Mesendoderm (in vitro differentiated cells): ENCODE data around the gene SMKR1. TPM values are rescaled to one million over a fixed set of nuclear protein-coding genes. Genes with fewer than 3 reads are reported as not detected.

ENCODE experiments used
- DNase-seq: peaks from one replicate; pipeline ENCODE4 v3.0.0; 2013
- H2AK5ac ChIP-seq: 2 replicates; pipeline ENCODE4 v1.6.1; 2013; ENCODE audit warnings: low read length, inconsistent platforms
- H2BK120ac ChIP-seq: 2 replicates; pipeline ENCODE4 v1.6.1; 2013; ENCODE audit warnings: low read depth, mild to moderate bottlenecking, low read length, moderate library complexity, mixed read lengths
- H2BK15ac ChIP-seq: replicated peaks from 2 replicates; pipeline ENCODE4 v1.6.1; 2013; ENCODE audit warnings: low read depth, mild to moderate bottlenecking, moderate library complexity
- H2BK5ac ChIP-seq: 2 replicates; pipeline ENCODE4 v1.6.1; 2013; ENCODE audit warnings: low read length, inconsistent platforms
- H3K18ac ChIP-seq: 2 replicates; pipeline ENCODE4 v1.6.1; 2013; ENCODE audit warnings: mild to moderate bottlenecking, low read length, mixed read lengths
- H3K23ac ChIP-seq: one replicate; pipeline ENCODE4 v1.6.1; 2013; ENCODE audit warnings: low read length
- H3K27ac ChIP-seq: 2 replicates; pipeline ENCODE4 v1.5.1; 2013; ENCODE audit warnings: low read depth, mild to moderate bottlenecking, inconsistent platforms, low read length, moderate library complexity
- H3K27me3 ChIP-seq: 2 replicates; pipeline ENCODE4 v1.6.1; 2013; ENCODE audit warnings: low read length, control low read depth, mild to moderate bottlenecking, inconsistent platforms; ENCODE audit not compliant: insufficient read depth, poor library complexity
- H3K36me3 ChIP-seq: 2 replicates; pipeline ENCODE4 v1.6.1; 2013; ENCODE audit warnings: low read length, inconsistent platforms; ENCODE audit not compliant: control insufficient read depth, insufficient read depth
- H3K4ac ChIP-seq: one replicate; pipeline ENCODE4 v1.6.1; 2013; ENCODE audit warnings: low read depth, mild to moderate bottlenecking, low read length, moderate library complexity
- H3K4me1 ChIP-seq: 2 replicates; pipeline ENCODE4 v1.6.1; 2013; ENCODE audit warnings: low read depth, low read length, inconsistent platforms; ENCODE audit not compliant: control insufficient read depth
- H3K4me2 ChIP-seq: 2 replicates; pipeline ENCODE4 v1.6.1; 2013; ENCODE audit warnings: low read length
- H3K4me3 ChIP-seq: 2 replicates; pipeline ENCODE4 v1.5.1; 2013; ENCODE audit warnings: mild to moderate bottlenecking, low read length
- H3K56ac ChIP-seq: one replicate; pipeline ENCODE4 v1.6.1; 2013; ENCODE audit warnings: low read length
- H3K79me1 ChIP-seq: 2 replicates; pipeline ENCODE4 v1.6.1; 2013; ENCODE audit warnings: low read length, inconsistent platforms
- H3K79me2 ChIP-seq: 2 replicates; pipeline ENCODE4 v1.6.1; 2013; ENCODE audit warnings: mild to moderate bottlenecking, low read length; ENCODE audit not compliant: control insufficient read depth, insufficient read depth
- H3K9ac ChIP-seq: 2 replicates; pipeline ENCODE4 v1.6.1; 2013; ENCODE audit warnings: low read length, inconsistent platforms
- H4K5ac ChIP-seq: one replicate; pipeline ENCODE4 v1.6.1; 2013; ENCODE audit warnings: low read length
- H4K8ac ChIP-seq: one replicate; pipeline ENCODE4 v1.6.1; 2013; ENCODE audit warnings: low read depth, mild to moderate bottlenecking, control low read depth, low read length, moderate library complexity
- WGBS: extraction: QIAGEN DNeasy Blood & Tissue Kit; methylation state at CpG from one replicate; pipeline ENCODE4 v1.1.7; 2013; ENCODE audit warnings: low lambda C conversion rate, missing lambda C conversion rate; ENCODE audit not compliant: insufficient coverage; ENCODE audit errors: extremely low coverage; 5-methylcytosine and 5-hydroxymethylcytosine counted together
- polyA plus RNA-seq, 2 experiments: library from polyadenylated mRNA; stranded (reverse); fragments of 200-250 nt; gene quantifications; one replicate each; pipeline ENCODE4 v1.2.3, GENCODE V29; 2013

The SMKR1 gene
- polyA plus RNA-seq (2013, experiment 1 of 2), result 1.3 TPM
- 1.3 TPM for polyA plus RNA-seq (2013, experiment 2 of 2)

GRCh38 chr7:129501760-129502707, at the start of gene SMKR1:
Gene SMKR1, plus strand, starts transcription at chr7:129502531. Its CDS starts 294 bp downstream, at chr7:129502825.
- Histone ChIP-seq H3K27me3 (no peaks in the 10 kb centered on the region), H3K79me2 (no peaks in the 10 kb centered on the region), H3K4ac (no peak within 1 kb of the TSS), H3K4me3 (peak within 1 kb of the TSS; percentile 26), H3K36me3 (no peaks in the 10 kb centered on the region), H2BK15ac (no peak within 1 kb of the TSS), H3K56ac (peak within 1 kb of the TSS; percentile 70), H3K79me1 (no peaks in the 10 kb centered on the region), H2BK5ac (no peak within 1 kb of the TSS), H3K27ac (no peak within 1 kb of the TSS), H3K4me1 (no peaks in the 10 kb centered on the region), H3K23ac (peak within 1 kb of the TSS; percentile 66), H3K18ac (no peak within 1 kb of the TSS), H4K8ac (no peak within 1 kb of the TSS), H3K9ac (peak within 1 kb of the TSS; percentile 51), H2AK5ac (no peak within 1 kb of the TSS), H2BK120ac (no peak within 1 kb of the TSS), H3K4me2 (peak within 1 kb of the TSS; percentile 93), H4K5ac (no peak within 1 kb of the TSS)
- WGBS, result no CpG with 5 or more reads among the region's 89 CpGs
- DNase-seq, result peak; percentile 30

GRCh38 chr7:129452589-129453231, 49.6 kb upstream of the SMKR1 start:
- H2AK5ac ChIP-seq, result no peak overlapping the region
- H3K4ac ChIP-seq, result no peak overlapping the region
- no peak overlapping the region for H4K8ac ChIP-seq
- no peak overlapping the region for H2BK120ac ChIP-seq
- H3K4me1 ChIP-seq, result peaks cover 20% of the 10 kb centered on the region
- WGBS, result no CpG with 5 or more reads among the region's 2 CpGs
- DNase-seq, result no peak
- H3K18ac ChIP-seq, result no peak overlapping the region
- H3K9ac ChIP-seq, result no peak overlapping the region
- H3K4me2 ChIP-seq, result no peak overlapping the region
- no peak overlapping the region for H2BK15ac ChIP-seq
- H4K5ac ChIP-seq, result no peak overlapping the region
- no peak overlapping the region for H3K4me3 ChIP-seq
- no peaks in the 10 kb centered on the region for H3K79me2 ChIP-seq
- H2BK5ac ChIP-seq, result no peak overlapping the region
- H3K23ac ChIP-seq, result no peak overlapping the region
- H3K79me1 ChIP-seq, result no peaks in the 10 kb centered on the region
- H3K56ac ChIP-seq, result no peak overlapping the region
- peaks cover 2% of the 10 kb centered on the region for H3K36me3 ChIP-seq
- no peak overlapping the region for H3K27ac ChIP-seq
- no peaks in the 10 kb centered on the region for H3K27me3 ChIP-seq

GRCh38 chr7:129453510-129454248, 48.7 kb upstream of the SMKR1 start:
- H2BK5ac ChIP-seq, result no peak overlapping the region
- peak overlapping the region; percentile 21 for H3K27ac ChIP-seq
- H3K27me3 ChIP-seq, result no peaks in the 10 kb centered on the region
- H3K79me1 ChIP-seq, result no peaks in the 10 kb centered on the region
- H3K23ac ChIP-seq, result no peak overlapping the region
- no peak for DNase-seq
- H3K56ac ChIP-seq, result no peak overlapping the region
- H2BK120ac ChIP-seq, result no peak overlapping the region
- no peak overlapping the region for H4K8ac ChIP-seq
- peaks cover 20% of the 10 kb centered on the region for H3K4me1 ChIP-seq
- H2BK15ac ChIP-seq, result no peak overlapping the region
- no peak overlapping the region for H3K4ac ChIP-seq
- H3K79me2 ChIP-seq, result no peaks in the 10 kb centered on the region
- no peak overlapping the region for H4K5ac ChIP-seq
- H3K4me2 ChIP-seq, result no peak overlapping the region
- peak overlapping the region; percentile 20 for H3K18ac ChIP-seq
- peaks cover 2% of the 10 kb centered on the region for H3K36me3 ChIP-seq
- no peak overlapping the region for H3K4me3 ChIP-seq
- no CpG with 5 or more reads among the region's 1 CpG for WGBS
- H3K9ac ChIP-seq, result no peak overlapping the region
- no peak overlapping the region for H2AK5ac ChIP-seq

GRCh38 chr7:129454249-129454551, 48.1 kb upstream of the SMKR1 start:
- Histone ChIP-seq H3K4me3 (no peak overlapping the region), H3K36me3 (peaks cover 2% of the 10 kb centered on the region), H3K9ac (no peak overlapping the region), H3K23ac (no peak overlapping the region), H2BK15ac (no peak overlapping the region), H4K5ac (no peak overlapping the region), H3K27me3 (no peaks in the 10 kb centered on the region), H3K56ac (no peak overlapping the region), H2AK5ac (no peak overlapping the region), H2BK120ac (no peak overlapping the region), H3K27ac (no peak overlapping the region), H3K4ac (no peak overlapping the region), H3K79me2 (no peaks in the 10 kb centered on the region), H2BK5ac (no peak overlapping the region), H4K8ac (no peak overlapping the region), H3K4me1 (peaks cover 20% of the 10 kb centered on the region), H3K79me1 (no peaks in the 10 kb centered on the region), H3K4me2 (no peak overlapping the region), H3K18ac (no peak overlapping the region)
- peak; percentile 94 for DNase-seq
- WGBS, result no CpG with 5 or more reads among the region's 4 CpGs

- Histone ChIP-seq H3K27ac (no peak overlapping the region), H3K79me1 (no peaks in the 10 kb centered on the region), H2BK5ac (no peak overlapping the region), H2BK15ac (no peak overlapping the region), H2AK5ac (no peak overlapping the region), H3K18ac (no peak overlapping the region), H3K56ac (no peak overlapping the region), H3K4ac (no peak overlapping the region), H3K36me3 (peaks cover 2% of the 10 kb centered on the region), H3K4me1 (peaks cover 20% of the 10 kb centered on the region), H3K79me2 (no peaks in the 10 kb centered on the region), H4K5ac (no peak overlapping the region), H3K4me3 (no peak overlapping the region), H3K27me3 (no peaks in the 10 kb centered on the region), H2BK120ac (no peak overlapping the region), H4K8ac (no peak overlapping the region), H3K23ac (no peak overlapping the region), H3K9ac (no peak overlapping the region), H3K4me2 (no peak overlapping the region)
- no CpG with 5 or more reads among the region's 10 CpGs for WGBS
- DNase-seq, result no peak
Observed at GRCh38 chr7:129456421-129456820, 45.9 kb upstream of the SMKR1 start.
